Measurements from ENCODE around the gene BTBD19. TPM values are rescaled to one million over a fixed set of nuclear protein-coding genes. Genes with fewer than 3 reads are reported as not detected.

Gene BTBD19
- total and polyA plus RNA-seq, 2 of the 4 experiments (the other 2 are of a cell fraction): 0.90 to 17.2 TPM

DNA sequence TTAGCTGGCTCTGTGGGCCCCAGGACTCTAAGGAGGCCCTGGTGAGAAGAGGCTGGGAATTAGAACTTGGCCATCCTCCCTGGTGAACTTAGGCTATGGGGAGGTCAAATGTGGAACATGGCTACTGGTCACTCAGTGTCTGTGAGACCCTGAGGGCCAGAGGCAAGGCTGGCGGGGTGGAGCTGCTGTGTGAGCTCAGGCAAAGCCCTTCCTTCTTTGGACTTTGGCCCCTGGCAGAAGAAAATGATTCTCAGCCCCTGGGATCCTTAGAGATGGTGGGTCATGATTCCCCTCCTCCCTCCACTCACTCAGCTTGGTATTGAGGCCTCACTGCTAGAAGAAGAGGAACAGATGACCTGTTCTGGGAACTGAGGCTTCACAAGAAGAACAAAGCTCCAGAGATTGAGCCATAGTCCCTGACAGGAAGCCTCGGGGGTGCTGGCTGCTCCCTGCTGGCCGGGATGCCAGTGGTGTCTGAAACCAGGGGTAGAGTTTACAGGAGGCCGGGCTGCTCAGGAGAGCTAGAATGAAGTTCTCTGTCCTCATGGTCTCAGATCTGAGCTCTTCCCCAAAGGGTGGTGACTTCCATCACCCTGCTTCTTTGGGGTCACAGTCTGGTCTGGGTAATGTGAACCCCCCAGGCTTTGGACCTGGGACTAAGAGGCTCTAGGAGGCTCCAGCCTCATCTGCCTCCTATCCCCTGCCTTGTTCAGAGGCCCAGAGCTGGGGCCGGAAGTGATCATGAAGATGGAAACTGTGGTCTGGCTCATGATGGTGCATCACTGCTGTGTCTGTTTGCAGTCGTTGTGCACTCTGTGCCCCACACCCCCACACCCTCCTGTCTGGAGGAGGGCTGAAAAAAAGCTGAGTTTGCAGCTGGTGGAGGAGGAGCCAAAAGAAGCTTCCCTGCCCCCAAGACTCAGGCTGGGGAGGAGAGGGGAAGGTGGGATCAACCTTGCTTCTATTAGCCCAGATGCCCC, 905 bp downstream of the BTBD19 start (continued):
- TF ChIP-seq CHD1 (IDR thresholded peaks at IDR 0.05; ENCODE audit: low read depth, low read length) (no peak; the same call in 1 of the 2 replicates), RAD21 (IDR thresholded peaks at IDR 0.05; ENCODE audit: low read length) (peak; percentile 10; the same call in 1 of the 2 replicates), POLR2A (IDR thresholded peaks at IDR 0.05; ENCODE audit: low read depth, low read length) (peak; percentile 58; the same call in 1 of the 2 replicates), MAFK (IDR thresholded peaks at IDR 0.05; ENCODE audit: low read depth, low read length) (peak; percentile 80), MXI1 (IDR thresholded peaks at IDR 0.05; ENCODE audit: borderline replicate concordance, low read depth, low read length) (no peak)

All from IMR-90 (cell line).